IMR-90 (cell line): ENCODE data around the gene BPI. TPM values are rescaled to one million over a fixed set of nuclear protein-coding genes. Genes with fewer than 3 reads are reported as not detected.

ENCODE experiments used
- ATAC-seq: fragments of 200-7000 bp; cut with Tn5 transposase; 2 replicates; pipeline ENCODE4 v1.9.1; 2020; ENCODE audit warnings: low read depth, mild to moderate bottlenecking, moderate library complexity
- BruUV-seq: library from RNA; stranded (reverse); fragments of 400-500 nt; replicated peaks from 2 replicates; lab custom pipeline; 2021; lab: Mats Ljungman, UMichigan
- CTCF ChIA-PET: fragments of 300-600 bp; formaldehyde crosslinking; extraction: SDS; loops from one replicate; lab custom pipeline; 2021; ENCODE audit warnings: antibody characterized with exemption; lab: Yijun Ruan, JAX
- POLR2A ChIA-PET: fragments of 300-600 bp; sonication (Branson Sonifier 250); formaldehyde crosslinking; loops from one replicate; lab custom pipeline; 2022; ENCODE audit warnings: antibody characterized with exemption; ENCODE audit not compliant: unreplicated experiment; lab: Charles Lee
- DNase-seq: peaks from one replicate; pipeline ENCODE4 v3.0.0; 2013
- H2AFZ ChIP-seq: replicated peaks from 2 replicates; pipeline ENCODE3; 2013; ENCODE audit warnings: low read length, mild to moderate bottlenecking; ENCODE audit not compliant: poor library complexity
- H2AK5ac ChIP-seq: 2 replicates; pipeline ENCODE4 v1.6.1; 2013; ENCODE audit warnings: low read depth, low read length, inconsistent platforms
- H2AK9ac ChIP-seq: replicated peaks from 2 replicates; pipeline ENCODE3; 2013; ENCODE audit warnings: mild to moderate bottlenecking, low read depth, low read length, moderate library complexity; ENCODE audit not compliant: poor library complexity
- H2BK120ac ChIP-seq: 2 replicates; pipeline ENCODE4 v1.6.1; 2013; ENCODE audit warnings: low read depth, low read length, inconsistent platforms
- H2BK15ac ChIP-seq: 3 replicates; pipeline ENCODE4 v1.6.1; 2013; ENCODE audit warnings: low read depth, low read length, inconsistent platforms
- H2BK20ac ChIP-seq: 2 replicates; pipeline ENCODE4 v1.6.1; 2013; ENCODE audit warnings: low read depth, mild to moderate bottlenecking, inconsistent platforms, low read length, moderate library complexity
- H2BK5ac ChIP-seq: 2 replicates; pipeline ENCODE4 v1.6.1; 2013; ENCODE audit warnings: mild to moderate bottlenecking, low read depth, low read length, inconsistent platforms; ENCODE audit not compliant: poor library complexity, severe bottlenecking
- H3K14ac ChIP-seq: replicated peaks from 2 replicates; pipeline ENCODE4 v1.6.1; 2013; ENCODE audit warnings: low read depth, low read length, inconsistent platforms
- H3K18ac ChIP-seq: 2 replicates; pipeline ENCODE4 v1.6.1; 2013; ENCODE audit warnings: low read depth, low read length, control low read depth
- H3K23ac ChIP-seq: 2 replicates; pipeline ENCODE4 v1.6.1; 2013; ENCODE audit warnings: low read depth, low read length, inconsistent platforms
- H3K27ac ChIP-seq: 2 replicates; pipeline ENCODE4 v1.5.1; 2013; ENCODE audit warnings: mild to moderate bottlenecking, control low read depth, low read length; ENCODE audit not compliant: insufficient read depth
- H3K27me3 ChIP-seq: 2 replicates; pipeline ENCODE4 v1.6.1; 2013; ENCODE audit warnings: low read length; ENCODE audit not compliant: control insufficient read depth, insufficient read depth
- H3K36me3 ChIP-seq: 2 replicates; pipeline ENCODE4 v1.6.1; 2013; ENCODE audit warnings: low read length, mixed read lengths; ENCODE audit not compliant: control insufficient read depth, insufficient read depth
- H3K4ac ChIP-seq: 2 replicates; pipeline ENCODE4 v1.6.1; 2013; ENCODE audit warnings: low read depth, low read length, inconsistent platforms
- H3K4me1 ChIP-seq: 2 replicates; pipeline ENCODE4 v1.6.1; 2013; ENCODE audit warnings: low read length, mixed read lengths; ENCODE audit not compliant: control insufficient read depth, insufficient read depth
- H3K4me2 ChIP-seq: 2 replicates; pipeline ENCODE4 v1.6.1; 2013; ENCODE audit warnings: low read depth, mild to moderate bottlenecking, control low read depth, low read length, moderate library complexity
- H3K4me3 ChIP-seq: 2 replicates; pipeline ENCODE4 v1.5.1; 2013; ENCODE audit warnings: low read depth, mild to moderate bottlenecking, control low read depth, low read length, moderate library complexity; ENCODE audit not compliant: insufficient read depth
- H3K56ac ChIP-seq: 2 replicates; pipeline ENCODE4 v1.6.1; 2013; ENCODE audit warnings: low read length, inconsistent platforms; ENCODE audit not compliant: insufficient read depth; ENCODE audit errors: extremely low read depth
- H3K79me1 ChIP-seq, 2 experiments: 2 replicates each; pipeline ENCODE4 v1.6.1; 2013; ENCODE audit warnings: low read length in 2 of 2, inconsistent platforms in 1 of 2, low read depth in 1 of 2
- H3K9ac ChIP-seq: 2 replicates; pipeline ENCODE4 v1.6.1; 2013; ENCODE audit warnings: low read depth, low read length, control low read depth
- H3K9me1 ChIP-seq: 2 replicates; pipeline ENCODE4 v1.6.1; 2013; ENCODE audit warnings: low read length, inconsistent platforms; ENCODE audit not compliant: insufficient read depth
- H3K9me3 ChIP-seq: 2 replicates; pipeline ENCODE4 v1.6.1; 2013; ENCODE audit warnings: low read length; ENCODE audit not compliant: control insufficient read depth, insufficient read depth
- H4K20me1 ChIP-seq: 2 replicates; pipeline ENCODE4 v1.6.1; 2013; ENCODE audit warnings: low read length, inconsistent platforms; ENCODE audit not compliant: insufficient read depth
- H4K5ac ChIP-seq: 2 replicates; pipeline ENCODE4 v1.6.1; 2013; ENCODE audit warnings: mild to moderate bottlenecking, low read depth, low read length, control low read depth
- H4K8ac ChIP-seq, 2 experiments: 2 replicates each; pipeline ENCODE4 v1.6.1; 2013; ENCODE audit warnings: low read depth in 2 of 2, low read length in 2 of 2, control low read depth in 1 of 2, inconsistent platforms in 1 of 2
- H4K91ac ChIP-seq: 2 replicates; pipeline ENCODE4 v1.6.1; 2013; ENCODE audit warnings: low read depth, low read length, inconsistent platforms; ENCODE audit not compliant: insufficient read depth
- MAFK ChIP-seq: IDR thresholded peaks from 2 replicates; pipeline ENCODE4 v1.6.1; 2012; ENCODE audit warnings: low read depth, low read length, improper control_type of control experiment
- WGBS, 2 experiments: methylation state at CpG; one replicate each; pipeline versions ENCODE4 v1.1.5 to v1.1.7; 2013; ENCODE audit warnings: missing lambda C conversion rate in 2 of 2; ENCODE audit not compliant: insufficient read length in 1 of 2; ENCODE audit errors: extremely low coverage in 2 of 2; 5-methylcytosine and 5-hydroxymethylcytosine counted together
- dilution Hi-C: fragments of 300-500 bp; cut with HindIII; formaldehyde crosslinking; loops from one replicate; pipeline ENCODE4 v1.14.3; 2018; ENCODE audit warnings: low sequenced_read_pairs; ENCODE audit not compliant: unreplicated experiment
- in situ Hi-C: fragments of 300-500 bp; cut with MboI; formaldehyde crosslinking; loops from 3 replicates; pipeline ENCODE4 v1.14.3; 2019; ENCODE audit warnings: low sequenced_read_pairs, inconsistent platforms, mixed read lengths
- intact Hi-C: fragments of 100-400 bp; cut with micrococcal nuclease; formaldehyde crosslinking; loops from 2 replicates; pipeline ENCODE4 v1.10.0; 2022
- polyA plus RNA-seq, 3 experiments: library from polyadenylated mRNA; depleted of rRNA; stranded (reverse); fragments of >200 nt; gene quantifications; 2 replicates each; pipeline ENCODE4 v1.2.3, GENCODE V29; 2012; ENCODE audit warnings: low replicate concordance in 1 of 3
- total RNA-seq: library from RNA; depleted of rRNA; stranded (reverse); fragments of >200 nt; gene quantifications from 2 replicates; pipeline ENCODE4 v1.2.3, GENCODE V29; 2012

BPI gene
- total and polyA plus RNA-seq, 2 of the 4 experiments (the other 2 are of a cell fraction), result 0.05 TPM; not detected in 1

DNA sequence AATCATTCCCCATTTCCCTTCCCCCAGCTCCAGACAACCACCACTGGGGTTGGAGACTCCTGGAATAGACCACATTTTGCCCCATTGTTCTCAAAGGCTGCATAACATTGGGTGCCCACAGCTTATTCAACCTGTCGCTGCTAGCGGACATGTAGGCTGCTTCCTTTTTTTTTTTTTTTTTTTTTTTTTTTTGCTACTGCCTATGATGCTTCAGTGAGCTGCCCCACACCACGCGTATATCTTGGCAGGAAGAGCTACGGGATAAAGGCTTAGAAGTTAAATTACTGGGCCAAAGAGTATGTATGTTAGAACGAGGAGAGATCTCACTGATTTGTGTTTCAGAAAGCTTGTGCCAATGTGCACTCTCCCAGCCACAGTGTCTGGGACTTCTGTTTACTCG lies 49.4 kb downstream of the BPI start:
- no peak overlapping the region for H2BK20ac ChIP-seq
- no peak overlapping the region for H3K56ac ChIP-seq
- H3K9me3 ChIP-seq, result no peaks in the 10 kb centered on the region
- ChIA-PET CTCF (interaction anchor here (0.6 to 1.3 kb wide), 2 partner anchors 10 to 73 kb away, joined by 3 to 4 read pairs; no protein-coding TSS in a partner anchor), POLR2A (interaction anchor here (0.5 kb wide), 1 partner anchor 85 kb away, joined by 5 read pairs; no protein-coding TSS in a partner anchor)
- no peak overlapping the region for H4K91ac ChIP-seq
- H2BK5ac ChIP-seq, result no peak overlapping the region
- H3K4me3 ChIP-seq, result no peak overlapping the region
- no CpG with 5 or more reads among the region's 7 CpGs for WGBS, 2 experiments
- in situ Hi-C loops, result no loop called here
- H2BK120ac ChIP-seq, result no peak overlapping the region
- no peak overlapping the region for H4K8ac ChIP-seq
- DNase-seq, result peak; percentile 18
- no peak for TF ChIP-seq MAFK
- ATAC-seq, result peak; percentile 21; the same call in 1 of the 2 replicates
- no peak overlapping the region for H2AK9ac ChIP-seq
- no peak overlapping the region for H2AFZ ChIP-seq
- H4K5ac ChIP-seq, result no peak overlapping the region
- no peak overlapping the region for H3K4me2 ChIP-seq
- H3K27ac ChIP-seq, result no peak overlapping the region
- H3K27me3 ChIP-seq, result peaks cover 10% of the 10 kb centered on the region
- intact Hi-C loops, result no loop called here
- H3K9ac ChIP-seq, result no peak overlapping the region
- no peak overlapping the region for H2AK5ac ChIP-seq
- H3K36me3 ChIP-seq, result no peaks in the 10 kb centered on the region
- H3K23ac ChIP-seq, result no peak overlapping the region
- no peak overlapping the region for H3K14ac ChIP-seq
- dilution Hi-C loops, result no loop called here
- no peaks in the 10 kb centered on the region for H3K79me1 ChIP-seq
- no peaks in the 10 kb centered on the region for H4K20me1 ChIP-seq
- BruUV-seq, result no TSS peak
- no peaks in the 10 kb centered on the region for H3K9me1 ChIP-seq
- H3K18ac ChIP-seq, result no peak overlapping the region
- H3K4ac ChIP-seq, result no peak overlapping the region
- no peak overlapping the region for H2BK15ac ChIP-seq
- no peaks in the 10 kb centered on the region; the same call in 1 of the 2 replicates for H3K4me1 ChIP-seq
